Fibroblast of lung (primary cell): ENCODE measurements around the gene BZW2.

Experiments
- EZH2 ChIP-seq: IDR thresholded peaks from 2 replicates; pipeline ENCODE4 v1.5.1; 2012; ENCODE audit warnings: low read length, control low read depth, mild to moderate bottlenecking; ENCODE audit errors: missing control alignments
- TF ChIP-seq, protein P1 (sequence below), 2 donors: IDR thresholded peaks in 1 of 2; conservative IDR thresholded peaks in 1 of 2; 1 replicate in 1 of 2; 2 replicates in 1 of 2; pipeline ENCODE4 v1.5.1; 2011 to 2012; ENCODE audit warnings: low read length in 2 of 2, control low read depth in 1 of 2, inconsistent platforms in 1 of 2, low read depth in 1 of 2, mild to moderate bottlenecking in 1 of 2

DNA sequence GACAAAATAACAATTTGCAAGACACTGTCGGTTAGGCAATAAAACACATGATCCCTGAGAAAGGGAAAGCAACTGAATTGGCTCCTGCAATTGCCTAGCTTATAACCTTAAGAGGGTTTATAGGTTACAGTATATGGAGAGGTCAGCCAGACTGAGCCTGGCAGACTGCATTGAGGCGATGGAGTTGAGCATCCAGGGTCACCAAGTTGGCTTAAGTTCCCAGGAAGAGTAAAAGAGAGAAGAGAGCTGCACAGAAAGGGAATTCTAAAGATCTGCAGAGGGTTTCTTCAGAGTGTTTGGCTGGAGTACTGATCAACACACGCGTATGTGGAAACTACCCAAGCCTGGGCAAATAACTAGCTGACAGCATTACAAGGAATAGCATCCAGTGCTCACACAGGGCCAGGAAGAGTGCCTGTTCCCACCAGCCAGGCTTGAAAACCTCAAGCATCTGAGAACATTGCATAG lies 11.7 kb upstream of the BZW2 start:
- TF ChIP-seq EZH2 = no peak
- TF ChIP-seq, protein P1, sequence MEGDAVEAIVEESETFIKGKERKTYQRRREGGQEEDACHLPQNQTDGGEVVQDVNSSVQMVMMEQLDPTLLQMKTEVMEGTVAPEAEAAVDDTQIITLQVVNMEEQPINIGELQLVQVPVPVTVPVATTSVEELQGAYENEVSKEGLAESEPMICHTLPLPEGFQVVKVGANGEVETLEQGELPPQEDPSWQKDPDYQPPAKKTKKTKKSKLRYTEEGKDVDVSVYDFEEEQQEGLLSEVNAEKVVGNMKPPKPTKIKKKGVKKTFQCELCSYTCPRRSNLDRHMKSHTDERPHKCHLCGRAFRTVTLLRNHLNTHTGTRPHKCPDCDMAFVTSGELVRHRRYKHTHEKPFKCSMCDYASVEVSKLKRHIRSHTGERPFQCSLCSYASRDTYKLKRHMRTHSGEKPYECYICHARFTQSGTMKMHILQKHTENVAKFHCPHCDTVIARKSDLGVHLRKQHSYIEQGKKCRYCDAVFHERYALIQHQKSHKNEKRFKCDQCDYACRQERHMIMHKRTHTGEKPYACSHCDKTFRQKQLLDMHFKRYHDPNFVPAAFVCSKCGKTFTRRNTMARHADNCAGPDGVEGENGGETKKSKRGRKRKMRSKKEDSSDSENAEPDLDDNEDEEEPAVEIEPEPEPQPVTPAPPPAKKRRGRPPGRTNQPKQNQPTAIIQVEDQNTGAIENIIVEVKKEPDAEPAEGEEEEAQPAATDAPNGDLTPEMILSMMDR (conservative IDR thresholded peaks at IDR 0.05 in 1 of 2, IDR thresholded peaks at IDR 0.05 in 1 of 2; ENCODE audit: low read depth in 1 of 2, low read length in 2 of 2) = no peak
